ENCODE data around the gene TINAGL1.
"Not testable (repeated sequence)": the region's sequence is repeated elsewhere in the genome, so short reads cannot be mapped to it uniquely, and the experiment has no call there.

Gene TINAGL1

GRCh38 chr1:31580513-31580870, 4.2 kb downstream of the TINAGL1 start:
- Histone ChIP-seq H3K9ac (ENCODE audit: low read depth, low read length) (no peak overlapping the region), H3K27ac (ENCODE audit: low read length) (no peak overlapping the region), H3K4me1 (ENCODE audit: insufficient read depth, low read length) (peaks cover 25% of the 10 kb centered on the region), H3K4me3 (ENCODE audit: low read length) (no peak overlapping the region), H3K27me3 (ENCODE audit: insufficient read depth, low read length) (peaks cover 13% of the 10 kb centered on the region), H3K36me3 (ENCODE audit: insufficient read depth, low read depth, low read length) (no peaks in the 10 kb centered on the region), H3K9me3 (ENCODE audit: insufficient read depth, low read depth, low read length) (no peaks in the 10 kb centered on the region)

GRCh38 chr1:31580891-31581603, 4.7 kb downstream of the TINAGL1 start:
- Histone ChIP-seq H3K36me3 (ENCODE audit: insufficient read depth, low read depth, low read length) (no peaks in the 10 kb centered on the region), H3K27me3 (ENCODE audit: insufficient read depth, low read length) (peaks cover 13% of the 10 kb centered on the region)

GRCh38 chr1:31581821-31582810, 5.8 kb downstream of the TINAGL1 start:
- H3K4me1 ChIP-seq (ENCODE audit: insufficient read depth, low read length), result peaks cover 20% of the 10 kb centered on the region; the same call in 1 of the 2 replicates
- H3K27ac ChIP-seq (ENCODE audit: low read length), result no peak overlapping the region
- H3K36me3 ChIP-seq (ENCODE audit: insufficient read depth, low read depth, low read length), result no peaks in the 10 kb centered on the region
- no peaks in the 10 kb centered on the region for H3K9me3 ChIP-seq (ENCODE audit: insufficient read depth, low read depth, low read length)
- peaks cover 7% of the 10 kb centered on the region for H3K27me3 ChIP-seq (ENCODE audit: insufficient read depth, low read length)
- H3K4me3 ChIP-seq (ENCODE audit: low read length), result no peak overlapping the region; the same call in 1 of the 2 replicates
- H3K9ac ChIP-seq (ENCODE audit: low read depth, low read length), result no peak overlapping the region

More at GRCh38 chr1:31580891-31581603, 4.7 kb downstream of the TINAGL1 start:
- Histone ChIP-seq H3K27ac (ENCODE audit: low read length) (no peak overlapping the region), H3K9ac (ENCODE audit: low read depth, low read length) (no peak overlapping the region), H3K4me1 (ENCODE audit: insufficient read depth, low read length) (peaks cover 24% of the 10 kb centered on the region), H3K9me3 (ENCODE audit: insufficient read depth, low read depth, low read length) (no peaks in the 10 kb centered on the region), H3K4me3 (ENCODE audit: low read length) (no peak overlapping the region)

DNA sequence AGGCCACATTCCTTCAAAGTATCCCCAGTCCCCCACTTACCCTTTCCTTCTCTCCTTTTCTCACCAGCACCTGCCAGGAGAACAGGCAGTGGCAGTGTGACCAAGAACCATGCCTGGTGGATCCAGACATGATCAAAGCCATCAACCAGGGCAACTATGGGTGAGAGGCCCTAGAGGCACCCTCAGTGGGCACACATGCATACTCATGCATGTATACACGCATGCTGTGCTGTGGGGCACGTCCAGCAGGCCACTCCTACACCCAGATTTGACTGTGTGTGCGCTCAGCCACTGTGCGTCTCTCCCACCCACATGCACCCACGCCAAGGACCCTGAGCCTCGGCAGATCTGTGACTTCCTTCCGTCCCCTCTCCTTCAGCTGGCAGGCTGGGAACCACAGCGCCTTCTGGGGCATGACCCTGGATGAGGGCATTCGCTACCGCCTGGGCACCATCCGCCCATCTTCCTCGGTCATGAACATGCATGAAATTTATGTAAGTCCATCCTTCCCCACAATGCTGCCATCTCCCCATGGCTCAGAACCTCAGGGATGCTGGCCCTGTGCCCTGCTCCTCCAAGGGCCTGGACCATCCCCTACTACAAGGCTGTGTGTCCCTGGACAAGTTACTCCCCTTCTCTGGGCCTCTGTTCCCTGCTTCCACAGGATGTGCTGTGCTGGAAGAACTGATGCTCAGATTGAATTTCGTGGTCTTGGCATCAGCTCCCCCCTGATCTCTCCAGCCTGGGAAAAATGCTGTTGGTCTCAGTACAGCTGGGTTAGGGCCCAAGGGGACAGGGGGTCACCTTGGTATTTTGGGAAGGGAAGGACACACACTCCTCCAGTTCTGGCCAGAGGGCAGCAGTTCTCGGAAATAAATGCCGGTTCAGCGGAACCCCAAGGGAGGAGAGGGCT, 7.0 kb downstream of the TINAGL1 start:
- Histone ChIP-seq H3K27ac (ENCODE audit: low read length) (no peak overlapping the region), H3K27me3 (ENCODE audit: insufficient read depth, low read length) (peaks cover 6% of the 10 kb centered on the region), H3K36me3 (ENCODE audit: insufficient read depth, low read depth, low read length) (no peaks in the 10 kb centered on the region), H3K4me1 (ENCODE audit: insufficient read depth, low read length) (peaks cover 17% of the 10 kb centered on the region; the same call in 1 of the 2 replicates), H3K9ac (ENCODE audit: low read depth, low read length) (no peak overlapping the region), H3K9me3 (ENCODE audit: insufficient read depth, low read depth, low read length) (no peaks in the 10 kb centered on the region), H3K4me3 (ENCODE audit: low read length) (no peak overlapping the region)

- Histone ChIP-seq H3K27ac (ENCODE audit: low read length) (no peak overlapping the region), H3K4me1 (ENCODE audit: insufficient read depth, low read length) (peaks cover 15% of the 10 kb centered on the region; the same call in 1 of the 2 replicates), H3K9me3 (ENCODE audit: insufficient read depth, low read depth, low read length) (no peaks in the 10 kb centered on the region), H3K9ac (ENCODE audit: low read depth, low read length) (no peak overlapping the region), H3K36me3 (ENCODE audit: insufficient read depth, low read depth, low read length) (no peaks in the 10 kb centered on the region), H3K27me3 (ENCODE audit: insufficient read depth, low read length) (peaks cover 15% of the 10 kb centered on the region), H3K4me3 (ENCODE audit: low read length) (no peak overlapping the region)
Measured at GRCh38 chr1:31583995-31584868, 7.9 kb downstream of the TINAGL1 start.

GRCh38 chr1:31584869-31585735, 8.8 kb downstream of the TINAGL1 start:
- H3K36me3 ChIP-seq (ENCODE audit: insufficient read depth, low read depth, low read length), result no peaks in the 10 kb centered on the region
- H3K27ac ChIP-seq (ENCODE audit: low read length), result no peak overlapping the region
- H3K9ac ChIP-seq (ENCODE audit: low read depth, low read length), result no peak overlapping the region
- peaks cover 9% of the 10 kb centered on the region; the same call in 1 of the 2 replicates for H3K4me1 ChIP-seq (ENCODE audit: insufficient read depth, low read length)
- H3K4me3 ChIP-seq (ENCODE audit: low read length), result no peak overlapping the region
- H3K9me3 ChIP-seq (ENCODE audit: insufficient read depth, low read depth, low read length), result no peaks in the 10 kb centered on the region
- H3K27me3 ChIP-seq (ENCODE audit: insufficient read depth, low read length), result peaks cover 23% of the 10 kb centered on the region

- peaks cover 9% of the 10 kb centered on the region; the same call in 1 of the 2 replicates for H3K4me1 ChIP-seq (ENCODE audit: insufficient read depth, low read length)
- H3K27me3 ChIP-seq (ENCODE audit: insufficient read depth, low read length), result peaks cover 23% of the 10 kb centered on the region
- H3K27ac ChIP-seq (ENCODE audit: low read length), result no peak overlapping the region
- no peaks in the 10 kb centered on the region for H3K36me3 ChIP-seq (ENCODE audit: insufficient read depth, low read depth, low read length)
- H3K9ac ChIP-seq (ENCODE audit: low read depth, low read length), result no peak overlapping the region
- H3K9me3 ChIP-seq (ENCODE audit: insufficient read depth, low read depth, low read length), result no peaks in the 10 kb centered on the region
- H3K4me3 ChIP-seq (ENCODE audit: low read length), result no peak overlapping the region
Measured at GRCh38 chr1:31585736-31586365, 9.5 kb downstream of the TINAGL1 start.

DNA sequence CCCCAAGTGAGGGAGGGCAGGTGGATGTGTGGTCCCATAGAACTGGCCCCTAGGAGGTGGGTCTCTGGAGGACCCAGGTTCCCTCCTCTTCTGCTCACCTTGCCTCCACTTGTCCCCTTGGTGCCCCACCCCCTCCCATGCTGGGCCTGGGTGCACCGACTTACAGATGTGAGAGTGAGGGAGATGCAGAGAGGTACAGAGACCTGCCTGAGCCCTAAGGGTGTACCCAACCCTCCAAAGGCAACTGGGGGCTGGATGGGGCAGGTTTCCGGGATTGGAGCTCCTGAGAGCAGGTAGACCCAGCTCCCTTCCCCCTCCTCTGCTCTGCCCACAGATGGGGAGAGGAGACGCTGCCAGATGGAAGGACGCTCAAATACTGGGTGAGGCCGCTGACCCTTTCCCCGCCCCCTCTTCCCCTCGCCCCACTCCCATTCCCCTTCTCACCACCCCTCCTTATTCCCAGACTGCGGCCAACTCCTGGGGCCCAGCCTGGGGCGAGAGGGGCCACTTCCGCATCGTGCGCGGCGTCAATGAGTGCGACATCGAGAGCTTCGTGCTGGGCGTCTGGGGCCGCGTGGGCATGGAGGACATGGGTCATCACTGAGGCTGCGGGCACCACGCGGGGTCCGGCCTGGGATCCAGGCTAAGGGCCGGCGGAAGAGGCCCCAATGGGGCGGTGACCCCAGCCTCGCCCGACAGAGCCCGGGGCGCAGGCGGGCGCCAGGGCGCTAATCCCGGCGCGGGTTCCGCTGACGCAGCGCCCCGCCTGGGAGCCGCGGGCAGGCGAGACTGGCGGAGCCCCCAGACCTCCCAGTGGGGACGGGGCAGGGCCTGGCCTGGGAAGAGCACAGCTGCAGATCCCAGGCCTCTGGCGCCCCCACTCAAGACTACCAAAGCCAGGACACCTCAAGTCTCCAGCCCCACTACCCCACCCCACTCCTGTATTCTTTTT, 10.3 kb downstream of the TINAGL1 start:
- peaks cover 23% of the 10 kb centered on the region for H3K27me3 ChIP-seq (ENCODE audit: insufficient read depth, low read length)
- H3K4me1 ChIP-seq (ENCODE audit: insufficient read depth, low read length), result peaks cover 8% of the 10 kb centered on the region; the same call in 1 of the 2 replicates
- H3K27ac ChIP-seq (ENCODE audit: low read length), result no peak overlapping the region
- no peaks in the 10 kb centered on the region for H3K9me3 ChIP-seq (ENCODE audit: insufficient read depth, low read depth, low read length)
- H3K9ac ChIP-seq (ENCODE audit: low read depth, low read length), result no peak overlapping the region
- no peak overlapping the region for H3K4me3 ChIP-seq (ENCODE audit: low read length)
- no peaks in the 10 kb centered on the region for H3K36me3 ChIP-seq (ENCODE audit: insufficient read depth, low read depth, low read length)

DNA sequence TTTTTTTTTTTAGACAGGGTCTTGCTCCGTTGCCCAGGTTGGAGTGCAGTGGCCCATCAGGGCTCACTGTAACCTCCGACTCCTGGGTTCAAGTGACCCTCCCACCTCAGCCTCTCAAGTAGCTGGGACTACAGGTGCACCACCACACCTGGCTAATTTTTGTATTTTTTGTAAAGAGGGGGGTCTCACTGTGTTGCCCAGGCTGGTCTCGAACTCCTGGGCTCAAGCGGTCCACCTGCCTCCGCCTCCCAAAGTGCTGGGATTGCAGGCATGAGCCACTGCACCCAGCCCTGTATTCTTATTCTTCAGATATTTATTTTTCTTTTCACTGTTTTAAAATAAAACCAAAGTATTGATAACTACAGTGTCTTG, 11.0 kb downstream of the TINAGL1 start:
- peaks cover 26% of the 10 kb centered on the region for H3K27me3 ChIP-seq (ENCODE audit: insufficient read depth, low read length)
- H3K4me3 ChIP-seq (ENCODE audit: low read length); H3K9me3 ChIP-seq (ENCODE audit: insufficient read depth, low read depth, low read length); H3K36me3 ChIP-seq (ENCODE audit: insufficient read depth, low read depth, low read length); H3K4me1 ChIP-seq (ENCODE audit: insufficient read depth, low read length); H3K27ac ChIP-seq (ENCODE audit: low read length); H3K9ac ChIP-seq (ENCODE audit: low read depth, low read length): not testable (repeated sequence)
